DND-41 (cell line): Measurements from ENCODE around the gene CDK13.

Experiments used
- ATAC-seq: fragments of 200-7000 bp; cut with Tn5 transposase; 3 replicates; pipeline ENCODE4 v1.9.1; 2021; ENCODE audit warnings: low read depth; ENCODE audit not compliant: insufficient read depth
- DNase-seq: peaks from one replicate; pipeline ENCODE4 v3.0.0-alpha.2; 2020
- H2AFZ ChIP-seq: 2 replicates; pipeline ENCODE4 v1.6.0; 2012; ENCODE audit warnings: low read depth, low read length
- H3K27ac ChIP-seq: 2 replicates; pipeline ENCODE4 v1.5.1; 2012; ENCODE audit warnings: low read length, inconsistent platforms
- H3K27me3 ChIP-seq: fragments of 200-600 bp; sonication (generic); 2 replicates; pipeline ENCODE4 v1.6.0; 2012; ENCODE audit warnings: low read length, mild to moderate bottlenecking, inconsistent platforms; ENCODE audit not compliant: insufficient read depth, poor library complexity
- H3K36me3 ChIP-seq: 2 replicates; pipeline ENCODE4 v1.5.1; 2012; ENCODE audit warnings: low read length, inconsistent platforms; ENCODE audit not compliant: insufficient read depth
- H3K4me1 ChIP-seq: 2 replicates; pipeline ENCODE4 v1.5.1; 2012; ENCODE audit warnings: mild to moderate bottlenecking, low read length; ENCODE audit not compliant: insufficient read depth
- H3K4me2 ChIP-seq: 2 replicates; pipeline ENCODE4 v1.6.0; 2012; ENCODE audit warnings: mild to moderate bottlenecking, moderate library complexity, low read length, inconsistent platforms; ENCODE audit not compliant: insufficient read depth
- H3K4me3 ChIP-seq, 2 experiments: fragments of 200-600 bp in 1 of 2; shearing (Covaris generic) in 1 of 2; 2 replicates each; pipeline ENCODE4 v1.5.1; 2012 to 2016; ENCODE audit warnings: inconsistent platforms in 2 of 2, low read length in 2 of 2, mild to moderate bottlenecking in 2 of 2, low read depth in 1 of 2, moderate library complexity in 1 of 2
- H3K79me2 ChIP-seq: 2 replicates; pipeline ENCODE4 v1.6.0; 2012; ENCODE audit warnings: low read length, inconsistent platforms; ENCODE audit not compliant: insufficient read depth
- H3K9ac ChIP-seq: 2 replicates; pipeline ENCODE4 v1.6.0; 2012; ENCODE audit warnings: low read depth, mild to moderate bottlenecking, inconsistent platforms, low read length, moderate library complexity
- H3K9me3 ChIP-seq: 2 replicates; pipeline ENCODE4 v1.5.1; 2012; ENCODE audit warnings: low read length, moderate library complexity, mild to moderate bottlenecking, inconsistent platforms; ENCODE audit not compliant: insufficient read depth, severe bottlenecking
- H4K20me1 ChIP-seq: 2 replicates; pipeline ENCODE4 v1.6.0; 2012; ENCODE audit warnings: low read length; ENCODE audit not compliant: insufficient read depth
- EZH2 ChIP-seq: IDR thresholded peaks from 3 replicates; pipeline ENCODE4 v1.6.1; 2012; ENCODE audit warnings: borderline replicate concordance, low read depth, mild to moderate bottlenecking, moderate library complexity, low read length, inconsistent platforms; ENCODE audit not compliant: severe bottlenecking
- TF ChIP-seq, protein P1 (sequence below): IDR thresholded peaks from 2 replicates; pipeline ENCODE4 v1.5.1; 2012; ENCODE audit warnings: borderline replicate concordance, low read length, moderate library complexity, mild to moderate bottlenecking; ENCODE audit not compliant: poor library complexity, severe bottlenecking; ENCODE audit errors: extremely low read depth

Gene CDK13

DNA sequence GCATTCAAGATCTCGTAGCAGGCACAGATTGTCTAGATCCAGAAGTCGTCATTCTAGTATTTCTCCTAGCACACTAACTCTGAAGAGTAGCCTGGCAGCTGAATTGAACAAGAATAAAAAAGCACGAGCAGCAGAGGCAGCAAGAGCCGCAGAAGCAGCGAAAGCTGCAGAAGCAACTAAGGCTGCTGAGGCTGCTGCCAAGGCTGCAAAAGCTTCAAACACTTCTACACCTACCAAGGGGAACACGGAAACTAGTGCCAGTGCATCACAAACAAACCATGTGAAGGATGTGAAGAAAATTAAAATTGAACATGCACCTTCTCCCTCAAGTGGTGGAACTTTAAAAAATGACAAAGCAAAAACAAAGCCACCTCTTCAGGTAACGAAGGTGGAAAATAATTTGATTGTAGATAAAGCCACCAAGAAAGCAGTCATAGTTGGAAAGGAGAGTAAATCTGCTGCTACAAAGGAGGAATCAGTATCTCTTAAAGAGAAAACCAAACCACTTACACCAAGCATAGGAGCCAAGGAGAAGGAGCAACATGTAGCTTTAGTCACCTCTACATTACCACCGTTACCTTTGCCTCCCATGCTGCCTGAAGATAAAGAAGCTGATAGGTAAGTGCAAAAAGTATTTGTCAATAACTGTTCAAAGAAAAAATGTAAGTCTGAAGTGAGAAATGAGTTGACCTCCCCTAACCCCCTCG is 37.7 kb downstream of the CDK13 start:
- Histone ChIP-seq H3K4me2 (no peak overlapping the region), H3K27ac (no peak overlapping the region), H2AFZ (no peak overlapping the region), H3K36me3 (peaks cover 33% of the 10 kb centered on the region), H3K27me3 (no peaks in the 10 kb centered on the region), H3K9me3 (no peaks in the 10 kb centered on the region), H3K4me1 (no peaks in the 10 kb centered on the region), H3K9ac (no peak overlapping the region), H4K20me1 (peaks cover 41% of the 10 kb centered on the region; the same call in 1 of the 2 replicates), H3K79me2 (peaks cover 91% of the 10 kb centered on the region), H3K4me3 (no peak overlapping the region)
- no peak for TF ChIP-seq EZH2
- TF ChIP-seq, protein P1, sequence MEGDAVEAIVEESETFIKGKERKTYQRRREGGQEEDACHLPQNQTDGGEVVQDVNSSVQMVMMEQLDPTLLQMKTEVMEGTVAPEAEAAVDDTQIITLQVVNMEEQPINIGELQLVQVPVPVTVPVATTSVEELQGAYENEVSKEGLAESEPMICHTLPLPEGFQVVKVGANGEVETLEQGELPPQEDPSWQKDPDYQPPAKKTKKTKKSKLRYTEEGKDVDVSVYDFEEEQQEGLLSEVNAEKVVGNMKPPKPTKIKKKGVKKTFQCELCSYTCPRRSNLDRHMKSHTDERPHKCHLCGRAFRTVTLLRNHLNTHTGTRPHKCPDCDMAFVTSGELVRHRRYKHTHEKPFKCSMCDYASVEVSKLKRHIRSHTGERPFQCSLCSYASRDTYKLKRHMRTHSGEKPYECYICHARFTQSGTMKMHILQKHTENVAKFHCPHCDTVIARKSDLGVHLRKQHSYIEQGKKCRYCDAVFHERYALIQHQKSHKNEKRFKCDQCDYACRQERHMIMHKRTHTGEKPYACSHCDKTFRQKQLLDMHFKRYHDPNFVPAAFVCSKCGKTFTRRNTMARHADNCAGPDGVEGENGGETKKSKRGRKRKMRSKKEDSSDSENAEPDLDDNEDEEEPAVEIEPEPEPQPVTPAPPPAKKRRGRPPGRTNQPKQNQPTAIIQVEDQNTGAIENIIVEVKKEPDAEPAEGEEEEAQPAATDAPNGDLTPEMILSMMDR, result no peak
- ATAC-seq, result no peak
- DNase-seq, result no peak

DNA sequence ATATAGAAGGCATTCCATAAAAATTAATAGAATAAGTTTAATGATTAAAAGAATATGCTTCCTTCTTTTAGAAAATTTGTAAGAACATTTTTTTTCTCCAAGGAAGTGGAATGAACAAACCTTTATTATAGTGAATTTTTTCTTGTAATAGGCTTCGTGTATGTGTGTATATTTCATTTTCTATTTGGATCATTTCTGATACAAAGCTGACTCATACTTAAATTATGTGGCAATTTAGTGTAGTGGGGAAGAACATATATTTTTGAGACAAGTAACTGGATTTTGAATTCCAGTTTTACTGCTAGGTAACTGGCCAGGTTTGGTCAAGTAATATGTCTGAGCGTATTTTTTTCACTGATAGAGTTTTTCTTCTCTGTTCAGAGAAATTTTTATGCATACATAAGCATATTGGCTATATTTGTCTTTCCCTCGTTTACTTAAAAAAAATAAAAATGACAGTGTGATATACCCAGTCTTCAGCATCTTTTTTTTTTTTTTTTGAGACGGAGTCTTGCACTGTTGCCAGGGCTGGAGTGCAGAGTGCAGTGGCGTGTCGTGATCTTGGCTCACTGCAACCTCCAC is 50.8 kb downstream of the CDK13 start:
- Histone ChIP-seq H3K9ac (no peak overlapping the region), H3K4me2 (no peak overlapping the region), H4K20me1 (no peaks in the 10 kb centered on the region; the same call in 1 of the 2 replicates), H3K27me3 (no peaks in the 10 kb centered on the region), H3K4me3 (no peak overlapping the region), H3K36me3 (peaks cover 28% of the 10 kb centered on the region), H3K4me1 (no peaks in the 10 kb centered on the region), H3K9me3 (no peaks in the 10 kb centered on the region), H3K79me2 (peaks cover 16% of the 10 kb centered on the region), H3K27ac (no peak overlapping the region), H2AFZ (no peak overlapping the region)
- ATAC-seq, result no peak
- TF ChIP-seq, protein P1, result no peak
- no peak for TF ChIP-seq EZH2
- DNase-seq, result no peak

DNA sequence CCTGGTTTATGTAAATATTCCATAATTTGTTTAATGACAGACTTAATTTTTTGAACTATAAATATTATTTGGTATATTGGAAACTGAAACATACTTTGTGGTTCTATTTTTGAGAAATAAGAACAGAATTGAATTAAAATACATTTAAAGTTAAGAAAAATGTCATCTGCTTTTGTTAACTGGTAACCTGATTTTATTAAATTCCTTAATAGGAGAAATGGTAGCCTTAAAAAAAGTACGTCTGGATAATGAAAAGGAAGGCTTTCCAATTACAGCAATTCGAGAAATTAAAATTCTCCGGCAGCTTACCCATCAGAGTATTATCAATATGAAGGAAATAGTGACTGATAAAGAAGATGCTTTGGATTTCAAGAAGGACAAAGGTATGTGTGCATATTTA is 51.6 kb downstream of the CDK13 start:
- Histone ChIP-seq H3K9me3 (no peaks in the 10 kb centered on the region), H4K20me1 (no peaks in the 10 kb centered on the region; the same call in 1 of the 2 replicates), H3K4me1 (no peaks in the 10 kb centered on the region), H3K27me3 (no peaks in the 10 kb centered on the region), H3K27ac (no peak overlapping the region), H2AFZ (no peak overlapping the region), H3K79me2 (peaks cover 10% of the 10 kb centered on the region), H3K9ac (no peak overlapping the region), H3K4me2 (no peak overlapping the region), H3K4me3 (no peak overlapping the region), H3K36me3 (peaks cover 28% of the 10 kb centered on the region)
- ATAC-seq, result no peak
- no peak for DNase-seq
- TF ChIP-seq, protein P1, result no peak
- TF ChIP-seq EZH2, result no peak
